HepG2 (cell line): ENCODE measurements around the gene TXNRD3. TPM values are rescaled to one million over a fixed set of nuclear protein-coding genes. Genes with fewer than 3 reads are reported as not detected.

Experiments used
- AFF4 ChIP-seq: sonication (generic); formaldehyde crosslinking; IDR thresholded peaks from 2 replicates; pipeline ENCODE4 v1.4.0; 2020; ENCODE audit warnings: missing genetic modification reagents
- ARHGAP35 ChIP-seq: sonication (generic); formaldehyde crosslinking; IDR thresholded peaks from 2 replicates; pipeline ENCODE4 v1.9.0; 2022; ENCODE audit warnings: mild to moderate bottlenecking, inconsistent platforms, moderate library complexity, missing genetic modification reagents, borderline replicate concordance
- CCAR2 ChIP-seq: fragments of 200-400 bp; formaldehyde crosslinking; optimal IDR thresholded peaks from 2 replicates; pipeline ENCODE3; 2018; ENCODE audit warnings: low read depth, mild to moderate bottlenecking, low read length, moderate library complexity
- GATAD2A ChIP-seq: IDR thresholded peaks from 2 replicates; pipeline ENCODE4 v1.6.1; 2016
- HOXA3 ChIP-seq: sonication (generic); formaldehyde crosslinking; IDR thresholded peaks from 2 replicates; pipeline ENCODE4 v1.5.0; 2020; ENCODE audit warnings: missing genetic modification reagents
- MAF1 ChIP-seq: sonication (generic); formaldehyde crosslinking; IDR thresholded peaks from 2 replicates; pipeline ENCODE4 v1.5.0; 2020; ENCODE audit warnings: missing genetic modification reagents, borderline replicate concordance
- MZF1 ChIP-seq: sonication (generic); formaldehyde crosslinking; IDR thresholded peaks from 2 replicates; pipeline ENCODE4 v1.8.1; 2023; ENCODE audit warnings: mild to moderate bottlenecking, missing genetic modification reagents, borderline replicate concordance
- NFKB2 ChIP-seq: sonication (generic); formaldehyde crosslinking; IDR thresholded peaks from 2 replicates; pipeline ENCODE4 v1.4.0; 2020; ENCODE audit warnings: missing genetic modification reagents, borderline replicate concordance
- NR2C2 ChIP-seq: sonication (generic); formaldehyde crosslinking; IDR thresholded peaks from 2 replicates; pipeline ENCODE4 v1.4.0; 2020; ENCODE audit warnings: missing genetic modification reagents, mild to moderate bottlenecking, moderate library complexity, borderline replicate concordance
- RARG ChIP-seq: sonication (generic); formaldehyde crosslinking; IDR thresholded peaks from 2 replicates; pipeline ENCODE4 v1.4.0; 2020; ENCODE audit warnings: low read depth, mild to moderate bottlenecking, missing genetic modification reagents
- REL ChIP-seq: sonication (generic); formaldehyde crosslinking; conservative IDR thresholded peaks from 2 replicates; pipeline ENCODE4 v1.8.0; 2022; ENCODE audit warnings: mild to moderate bottlenecking, missing genetic modification reagents, moderate library complexity
- REXO4 ChIP-seq: sonication (generic); formaldehyde crosslinking; IDR thresholded peaks from 2 replicates; pipeline ENCODE4 v1.8.0; 2022; ENCODE audit warnings: missing genetic modification reagents, mild to moderate bottlenecking, borderline replicate concordance
- RFX5 ChIP-seq: IDR thresholded peaks from 2 replicates; pipeline ENCODE4 v1.6.1; 2011; ENCODE audit warnings: low read depth, low read length, improper control_type of control experiment
- SMARCC2 ChIP-seq: fragments of 450-650 bp; IDR thresholded peaks from 2 replicates; pipeline ENCODE4 v1.6.1; 2017; ENCODE audit warnings: antibody characterized with exemption, mild to moderate bottlenecking
- SP4 ChIP-seq: sonication (generic); formaldehyde crosslinking; IDR thresholded peaks from 2 replicates; pipeline ENCODE4 v1.8.1; 2023; ENCODE audit warnings: mild to moderate bottlenecking, missing genetic modification reagents
- ZNF24 ChIP-seq: fragments of 450-650 bp; IDR thresholded peaks from 2 replicates; pipeline ENCODE4 v1.6.1; 2017; ENCODE audit warnings: antibody characterized with exemption, mild to moderate bottlenecking
- ZNF256 ChIP-seq: sonication (generic); formaldehyde crosslinking; conservative IDR thresholded peaks from 2 replicates; pipeline ENCODE4 v1.4.0; 2020; ENCODE audit warnings: missing genetic modification reagents
- ZNF530 ChIP-seq: sonication (generic); formaldehyde crosslinking; IDR thresholded peaks from 2 replicates; pipeline ENCODE4 v1.5.0; 2020; ENCODE audit warnings: low read depth, mild to moderate bottlenecking, missing genetic modification reagents
- ZNF543 ChIP-seq: sonication (generic); formaldehyde crosslinking; IDR thresholded peaks from 2 replicates; pipeline ENCODE4 v1.4.0; 2020; ENCODE audit warnings: mild to moderate bottlenecking, missing genetic modification reagents
- ZSCAN9 ChIP-seq: IDR thresholded peaks from 2 replicates; pipeline ENCODE4 v1.6.1; 2016; ENCODE audit warnings: borderline replicate concordance
- polyA plus RNA-seq, 8 experiments: library from polyadenylated mRNA; depleted of rRNA in 3 of 8; stranded (reverse) in 7 of 8; unstranded in 1 of 8; fragments of >200 nt; fragmentation: Illumina TruSeq in 4 of 8; extraction: Trizol in 4 of 8; gene quantifications; 2 replicates each; pipeline versions ENCODE4 v1.2.1 to v1.2.3, GENCODE V29; 2011 to 2016; ENCODE audit warnings: low read depth in 4 of 8, missing spikeins in 1 of 8, mixed read lengths in 1 of 8; ENCODE audit not compliant: insufficient read depth in 1 of 8
- total RNA-seq, 5 experiments: library from RNA; depleted of rRNA; stranded (reverse); fragments of >200 nt; fragmentation: Illumina TruSeq; extraction: Trizol; gene quantifications; 2 replicates each; pipeline ENCODE4 v1.2.3, GENCODE V29; 2016; ENCODE audit warnings: low read depth in 1 of 5
- TF ChIP-seq, protein P1 (sequence below): IDR thresholded peaks from 2 replicates; pipeline ENCODE4 v1.6.1; 2016; ENCODE audit warnings: low read depth, missing genetic modification reagents, missing compliant biosample characterization

TXNRD3 gene
- total and polyA plus RNA-seq, 2 of the 13 experiments (the other 11 are each of a cell fraction or from before 2014, with no cell fraction given), result 4.8 to 20.7 TPM

DNA sequence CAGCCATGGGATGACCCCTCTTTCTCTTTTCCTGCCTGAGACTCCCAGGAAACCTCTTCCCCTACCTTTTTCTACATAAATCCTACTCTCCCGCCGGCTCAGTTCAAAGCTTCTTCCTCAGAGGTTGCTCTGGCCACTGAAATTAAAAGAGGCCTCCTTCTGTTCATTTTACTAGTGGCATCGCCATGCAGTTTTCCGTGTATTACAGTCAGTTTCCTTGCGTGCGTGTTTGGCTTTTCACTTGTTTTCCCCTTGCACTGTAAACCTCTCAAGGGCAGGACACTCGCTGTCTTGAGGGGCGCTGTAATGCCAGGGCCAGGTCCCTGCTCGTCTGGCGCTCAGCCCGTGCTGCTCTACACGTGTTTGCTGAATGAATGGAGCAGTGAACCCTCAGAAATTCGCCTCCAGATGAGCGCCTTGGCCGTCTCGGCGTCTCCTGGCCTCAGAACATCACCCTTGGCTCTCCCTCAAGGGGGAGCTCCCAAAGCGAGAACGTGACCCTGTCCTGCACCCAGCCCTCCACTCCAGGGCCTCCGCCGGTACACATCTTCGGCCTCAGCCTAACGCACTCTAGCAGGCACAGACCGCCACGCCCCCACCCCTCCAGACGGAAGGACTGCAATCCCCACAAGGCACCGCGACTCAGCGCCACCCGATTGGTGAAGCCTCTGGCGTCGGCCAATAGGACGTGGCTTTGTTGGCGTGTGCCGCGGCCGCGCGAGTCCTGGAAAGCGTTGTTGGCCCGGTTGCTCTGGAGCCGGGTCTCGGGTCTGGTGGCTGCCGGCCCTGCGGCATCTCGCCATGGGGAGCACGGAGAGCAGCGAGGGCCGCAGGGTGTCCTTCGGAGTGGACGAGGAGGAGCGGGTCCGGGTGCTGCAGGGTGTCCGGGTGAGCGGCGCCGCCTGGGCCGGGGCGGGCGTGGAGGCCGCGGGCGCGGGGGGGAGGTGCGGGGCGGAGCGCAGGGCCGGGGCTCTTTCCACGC lies 48.9 kb upstream of the TXNRD3 start, which contains the start of gene CHCHD6 (continued):
- TF ChIP-seq HOXA3 (CRISPR knock-in tag), result peak; percentile 35; the same call in 1 of the 2 replicates
- TF ChIP-seq MAF1, result no peak
- TF ChIP-seq, protein P1, sequence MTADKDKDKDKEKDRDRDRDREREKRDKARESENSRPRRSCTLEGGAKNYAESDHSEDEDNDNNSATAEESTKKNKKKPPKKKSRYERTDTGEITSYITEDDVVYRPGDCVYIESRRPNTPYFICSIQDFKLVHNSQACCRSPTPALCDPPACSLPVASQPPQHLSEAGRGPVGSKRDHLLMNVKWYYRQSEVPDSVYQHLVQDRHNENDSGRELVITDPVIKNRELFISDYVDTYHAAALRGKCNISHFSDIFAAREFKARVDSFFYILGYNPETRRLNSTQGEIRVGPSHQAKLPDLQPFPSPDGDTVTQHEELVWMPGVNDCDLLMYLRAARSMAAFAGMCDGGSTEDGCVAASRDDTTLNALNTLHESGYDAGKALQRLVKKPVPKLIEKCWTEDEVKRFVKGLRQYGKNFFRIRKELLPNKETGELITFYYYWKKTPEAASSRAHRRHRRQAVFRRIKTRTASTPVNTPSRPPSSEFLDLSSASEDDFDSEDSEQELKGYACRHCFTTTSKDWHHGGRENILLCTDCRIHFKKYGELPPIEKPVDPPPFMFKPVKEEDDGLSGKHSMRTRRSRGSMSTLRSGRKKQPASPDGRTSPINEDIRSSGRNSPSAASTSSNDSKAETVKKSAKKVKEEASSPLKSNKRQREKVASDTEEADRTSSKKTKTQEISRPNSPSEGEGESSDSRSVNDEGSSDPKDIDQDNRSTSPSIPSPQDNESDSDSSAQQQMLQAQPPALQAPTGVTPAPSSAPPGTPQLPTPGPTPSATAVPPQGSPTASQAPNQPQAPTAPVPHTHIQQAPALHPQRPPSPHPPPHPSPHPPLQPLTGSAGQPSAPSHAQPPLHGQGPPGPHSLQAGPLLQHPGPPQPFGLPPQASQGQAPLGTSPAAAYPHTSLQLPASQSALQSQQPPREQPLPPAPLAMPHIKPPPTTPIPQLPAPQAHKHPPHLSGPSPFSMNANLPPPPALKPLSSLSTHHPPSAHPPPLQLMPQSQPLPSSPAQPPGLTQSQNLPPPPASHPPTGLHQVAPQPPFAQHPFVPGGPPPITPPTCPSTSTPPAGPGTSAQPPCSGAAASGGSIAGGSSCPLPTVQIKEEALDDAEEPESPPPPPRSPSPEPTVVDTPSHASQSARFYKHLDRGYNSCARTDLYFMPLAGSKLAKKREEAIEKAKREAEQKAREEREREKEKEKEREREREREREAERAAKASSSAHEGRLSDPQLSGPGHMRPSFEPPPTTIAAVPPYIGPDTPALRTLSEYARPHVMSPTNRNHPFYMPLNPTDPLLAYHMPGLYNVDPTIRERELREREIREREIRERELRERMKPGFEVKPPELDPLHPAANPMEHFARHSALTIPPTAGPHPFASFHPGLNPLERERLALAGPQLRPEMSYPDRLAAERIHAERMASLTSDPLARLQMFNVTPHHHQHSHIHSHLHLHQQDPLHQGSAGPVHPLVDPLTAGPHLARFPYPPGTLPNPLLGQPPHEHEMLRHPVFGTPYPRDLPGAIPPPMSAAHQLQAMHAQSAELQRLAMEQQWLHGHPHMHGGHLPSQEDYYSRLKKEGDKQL (CRISPR knock-in tag), result no peak
- TF ChIP-seq ZNF530 (CRISPR knock-in tag), result no peak
- TF ChIP-seq ZNF543 (CRISPR knock-in tag), result no peak
- TF ChIP-seq ZNF256, result no peak
- peak; percentile 72; the same call in 1 of the 2 replicates for TF ChIP-seq NR2C2 (CRISPR knock-in tag)
- TF ChIP-seq RARG (CRISPR knock-in tag), result no peak
- no peak for TF ChIP-seq GATAD2A
- no peak; the same call in 1 of the 2 replicates for TF ChIP-seq NFKB2
- no peak for TF ChIP-seq ZSCAN9 (CRISPR knock-in tag)
- no peak for TF ChIP-seq MZF1 (CRISPR knock-in tag)
- no peak for TF ChIP-seq AFF4 (CRISPR knock-in tag)
- no peak for TF ChIP-seq SMARCC2
- no peak; the same call in 1 of the 2 replicates for TF ChIP-seq SP4 (CRISPR knock-in tag)
- TF ChIP-seq CCAR2, result no peak
- peak; percentile 47; the same call in 1 of the 2 replicates for TF ChIP-seq ARHGAP35 (CRISPR knock-in tag)
- TF ChIP-seq ZNF24, result no peak
- no peak for TF ChIP-seq RFX5
- TF ChIP-seq REL, result peak; percentile 60; the same call in 1 of the 2 replicates
- no peak for TF ChIP-seq REXO4 (CRISPR knock-in tag)
